ENCODE measurements around the gene FANCI.
"Not testable (repeated sequence)": the region's sequence is repeated elsewhere in the genome, so short reads cannot be mapped to it uniquely, and the experiment has no call there.

FANCI gene

GRCh38 chr15:89226359-89227221 lies 17.2 kb upstream of the FANCI start:
- no peak for DNase-seq

- no peak for DNase-seq
These were observed 16.4 kb upstream of the FANCI start for GRCh38 chr15:89227425-89227824.

GRCh38 chr15:89230277-89230676 lies 13.5 kb upstream of the FANCI start:
- DNase-seq: no peak

- no peak for DNase-seq
These were observed 11.9 kb upstream of the FANCI start for GRCh38 chr15:89231832-89232231.

GRCh38 chr15:89239883-89240810 lies 3.6 kb upstream of the FANCI start:
- DNase-seq: not testable (repeated sequence)

- DNase-seq: no peak
These were observed 611 bp upstream of the FANCI start for GRCh38 chr15:89243046-89243690.

GRCh38 chr15:89244574-89244903 lies 760 bp downstream of the FANCI start:
- DNase-seq: no peak

- no peak for DNase-seq
These were observed 3.7 kb downstream of the FANCI start for GRCh38 chr15:89247446-89247845.

- no peak for DNase-seq
These were observed 4.8 kb downstream of the FANCI start for GRCh38 chr15:89248584-89248983.

GRCh38 chr15:89250142-89250541 lies 6.4 kb downstream of the FANCI start:
- not testable (repeated sequence) for DNase-seq

- DNase-seq: not testable (repeated sequence)
These were observed 33.5 kb downstream of the FANCI start for GRCh38 chr15:89277281-89277680.

GRCh38 chr15:89278307-89278706 lies 34.5 kb downstream of the FANCI start:
- DNase-seq: no peak

GRCh38 chr15:89282631-89283030 lies 38.9 kb downstream of the FANCI start:
- DNase-seq: no peak

GRCh38 chr15:89283201-89283600 lies 39.4 kb downstream of the FANCI start:
- no peak for DNase-seq

- DNase-seq: no peak
These were observed 48.2 kb downstream of the FANCI start for GRCh38 chr15:89291934-89292438.

GRCh38 chr15:89293012-89293411 lies 49.2 kb downstream of the FANCI start:
- no peak for DNase-seq

- peak in 1 of 2 experiments; percentile 35 for DNase-seq
These were observed 56.1 kb downstream of the FANCI start for GRCh38 chr15:89299896-89300295.

- no peak for DNase-seq
These were observed 57.7 kb downstream of the FANCI start for GRCh38 chr15:89301304-89302089.

- no peak for DNase-seq
These were observed 60.2 kb downstream of the FANCI start for GRCh38 chr15:89303986-89304385.

GRCh38 chr15:89305395-89305794 lies 61.6 kb downstream of the FANCI start:
- DNase-seq: no peak

- DNase-seq: no peak
These were observed 63.3 kb downstream of the FANCI start for GRCh38 chr15:89307046-89307587.

- no peak for DNase-seq
These were observed 64.0 kb downstream of the FANCI start for GRCh38 chr15:89307791-89308190.

Measured in SW 1271 (cell line).